GM21786 (cell line): ENCODE measurements around the gene MYL11.

Experiments used
- ATAC-seq: cut with Tn5 transposase; IDR thresholded peaks from one replicate; pipeline ENCODE4 v1.9.1; 2021; ENCODE audit not compliant: unreplicated experiment

MYL11 gene

GRCh38 chr16:30369938-30370455 is 4.6 kb upstream of the MYL11 start:
- ATAC-seq = no peak

GRCh38 chr16:30370456-30371247 is 4.0 kb upstream of the MYL11 start, which contains the start of gene TBC1D10B:
Gene TBC1D10B (minus strand): TSS chr16:30370494. CDS start chr16:30370183, 311 bp downstream.
- ATAC-seq = peak; percentile 77

- ATAC-seq = no peak
Observed at GRCh38 chr16:30371248-30371816, 3.3 kb upstream of the MYL11 start.

- no peak for ATAC-seq
Observed at GRCh38 chr16:30372038-30372712, 2.4 kb upstream of the MYL11 start.

GRCh38 chr16:30372725-30373124 is 1.9 kb upstream of the MYL11 start:
- no peak for ATAC-seq

- no peak for ATAC-seq
Observed at GRCh38 chr16:30375864-30376263, 1.3 kb downstream of the MYL11 start.

- ATAC-seq = no peak
Observed at GRCh38 chr16:30376461-30376902, 1.9 kb downstream of the MYL11 start.

- no peak for ATAC-seq
Observed at GRCh38 chr16:30377050-30377811, 2.6 kb downstream of the MYL11 start.

- peak; percentile 33 for ATAC-seq
Observed at GRCh38 chr16:30377812-30378235, 3.2 kb downstream of the MYL11 start.

- ATAC-seq = peak; percentile 87
Observed at GRCh38 chr16:30378236-30379157, 3.9 kb downstream of the MYL11 start.

- ATAC-seq = no peak
Observed at GRCh38 chr16:30379158-30379783, 4.7 kb downstream of the MYL11 start.

GRCh38 chr16:30380072-30380802 is 5.6 kb downstream of the MYL11 start:
- ATAC-seq = no peak

- ATAC-seq = no peak
Observed at GRCh38 chr16:30380803-30381208, 6.2 kb downstream of the MYL11 start.

- no peak for ATAC-seq
Observed at GRCh38 chr16:30381291-30382041, 6.9 kb downstream of the MYL11 start.

GRCh38 chr16:30382111-30382881 is 7.7 kb downstream of the MYL11 start, which contains the start of gene SEPTIN1:
Gene SEPTIN1 (minus strand): TSS chr16:30382561. CDS start chr16:30382542, 19 bp downstream.
- ATAC-seq = no peak

GRCh38 chr16:30383521-30383920 is 8.9 kb downstream of the MYL11 start:
- ATAC-seq = no peak

- no peak for ATAC-seq
Observed at GRCh38 chr16:30394592-30395154, 20.1 kb downstream of the MYL11 start.
